K562 (cell line): ENCODE results near the gene GLIS2. TPM values are rescaled to one million over a fixed set of nuclear protein-coding genes. Genes with fewer than 3 reads are reported as not detected.

Experiments used
- FOSL1 ChIP-seq: fragments of 200-800 bp; sonication (Bioruptor generic); conservative IDR thresholded peaks from 2 replicates; pipeline ENCODE4 v1.6.1; 2016; ENCODE audit warnings: missing genetic modification characterization, missing compliant biosample characterization
- FOXA1 ChIP-seq: fragments of 450-650 bp; IDR thresholded peaks from 2 replicates; pipeline ENCODE4 v1.6.1; 2016; ENCODE audit warnings: mild to moderate bottlenecking, borderline replicate concordance
- HINFP ChIP-seq: fragments of 450-650 bp; conservative IDR thresholded peaks from 2 replicates; pipeline ENCODE4 v1.6.1; 2016; ENCODE audit warnings: missing genetic modification characterization, low read depth, mild to moderate bottlenecking, control low read depth, missing compliant biosample characterization
- JUND ChIP-seq, 2 experiments: IDR thresholded peaks; 2 replicates in 1 of 2; 3 replicates in 1 of 2; pipeline ENCODE4 v1.6.1; 2011; ENCODE audit warnings: borderline replicate concordance in 2 of 2, low read depth in 2 of 2, low read length in 2 of 2, improper control_type of control experiment in 1 of 2, missing biosample characterization in 1 of 2, missing genetic modification characterization in 1 of 2, missing genetic modification reagents in 1 of 2
- MBD1 ChIP-seq: fragments of 250-450 bp; sonication (Bioruptor Pico); IDR thresholded peaks from 2 replicates; pipeline ENCODE4 v1.8.0; 2022; ENCODE audit warnings: inconsistent platforms
- MXD1 ChIP-seq: fragments of 250-450 bp; sonication (Bioruptor Pico); IDR thresholded peaks from 2 replicates; pipeline ENCODE4 v1.8.0; 2021; ENCODE audit warnings: borderline replicate concordance, mild to moderate bottlenecking, moderate library complexity; ENCODE audit not compliant: poor library complexity, severe bottlenecking
- MXI1 ChIP-seq: IDR thresholded peaks from 2 replicates; pipeline ENCODE4 v1.6.1; 2011; ENCODE audit warnings: low read depth, mild to moderate bottlenecking, improper control_type of control experiment, low read length
- TCF15 ChIP-seq: fragments of 250-450 bp; sonication (Bioruptor Pico); IDR thresholded peaks from 2 replicates; pipeline ENCODE4 v1.8.0; 2022; ENCODE audit warnings: moderate library complexity, mild to moderate bottlenecking, inconsistent platforms
- TCF3 ChIP-seq: sonication (generic); formaldehyde crosslinking; IDR thresholded peaks from 2 replicates; pipeline ENCODE4 v1.4.0; 2020; ENCODE audit warnings: mild to moderate bottlenecking, missing genetic modification reagents
- TRIM25 ChIP-seq: fragments of 450-650 bp; IDR thresholded peaks from 2 replicates; pipeline ENCODE4 v1.7.0; 2016; ENCODE audit warnings: borderline replicate concordance
- ZNF408 ChIP-seq: fragments of 250-450 bp; sonication (Bioruptor Pico); IDR thresholded peaks from 2 replicates; pipeline ENCODE4 v1.4.0; 2020; ENCODE audit warnings: low read depth, mild to moderate bottlenecking, moderate library complexity
- ZNF511 ChIP-seq: sonication (generic); formaldehyde crosslinking; IDR thresholded peaks from 2 replicates; pipeline ENCODE4 v1.8.0; 2022; ENCODE audit warnings: mild to moderate bottlenecking, missing genetic modification reagents
- ZNF512 ChIP-seq: IDR thresholded peaks from 2 replicates; pipeline ENCODE4 v1.6.1; 2016; ENCODE audit warnings: missing genetic modification characterization, missing compliant biosample characterization
- ZSCAN32 ChIP-seq: fragments of 450-650 bp; formaldehyde crosslinking; IDR thresholded peaks from 2 replicates; pipeline ENCODE4 v1.4.0; 2020; ENCODE audit warnings: mild to moderate bottlenecking, moderate library complexity
- polyA plus RNA-seq, 8 experiments: library from polyadenylated mRNA; depleted of rRNA in 4 of 8; stranded (reverse) in 5 of 8; unstranded in 3 of 8; fragments of >200 nt; fragmentation: Nextera tagmentation in 2 of 8; fragmentation: Illumina TruSeq in 1 of 8; extraction: Ambion mirVana in 2 of 8; extraction: Trizol in 1 of 8; gene quantifications; 2 replicates each; pipeline versions ENCODE4 v1.2.1 to v1.2.3, GENCODE V29; 2011 to 2014; ENCODE audit warnings: inconsistent platforms in 1 of 8, missing spikeins in 1 of 8
- total RNA-seq, 7 experiments: library from RNA; depleted of rRNA in 6 of 7; stranded (reverse); fragments of >200 nt in 6 of 7; fragmentation: Illumina TruSeq in 2 of 7; extraction: Trizol in 2 of 7; gene quantifications; 2 replicates each; pipeline versions ENCODE4 v1.2.1 to v1.2.3, GENCODE V29; 2011 to 2021; ENCODE audit warnings: low replicate concordance in 1 of 7

GLIS2 gene
- total and polyA plus RNA-seq, 9 of the 15 experiments (the other 6 are each of a cell fraction or from before 2014, with no cell fraction given) = 0.10 to 9.0 (median 0.57) TPM

GRCh38 chr16:4271176-4272113 is 44.4 kb upstream of the GLIS2 start (continued):
- TF ChIP-seq ZNF511 (CRISPR knock-in tag) (peak; percentile 56; the same call in 1 of the 2 replicates), FOXA1 (no peak), TRIM25 (no peak), ZSCAN32 (CRISPR knock-in tag) (no peak), TCF15 (CRISPR knock-in tag) (0 out of 2 replicates have a peak, but pooled peaks have one; percentile 3), HINFP (tag) (no peak), ZNF512 (no peak), TCF3 (CRISPR knock-in tag) (no peak), MXD1 (CRISPR knock-in tag) (peak; percentile 84), JUND (IDR thresholded peaks at IDR 0.05; ENCODE audit: borderline replicate concordance, low read depth, low read length) (0 out of 2 replicates have a peak, but pooled peaks have one; percentile 3), JUND (tag; IDR thresholded peaks at IDR 0.05; ENCODE audit: borderline replicate concordance, low read depth, low read length) (no peak), MBD1 (CRISPR knock-in tag) (no peak), ZNF408 (no peak), FOSL1 (tag) (no peak; the same call in 1 of the 2 replicates), MXI1 (peak; percentile 88)
